ENCODE data around the gene EP400. TPM values are rescaled to one million over a fixed set of nuclear protein-coding genes. Genes with fewer than 3 reads are reported as not detected.

The EP400 gene
- total RNA-seq, 1 donor from 2014 or later: 55.2 TPM

DNA sequence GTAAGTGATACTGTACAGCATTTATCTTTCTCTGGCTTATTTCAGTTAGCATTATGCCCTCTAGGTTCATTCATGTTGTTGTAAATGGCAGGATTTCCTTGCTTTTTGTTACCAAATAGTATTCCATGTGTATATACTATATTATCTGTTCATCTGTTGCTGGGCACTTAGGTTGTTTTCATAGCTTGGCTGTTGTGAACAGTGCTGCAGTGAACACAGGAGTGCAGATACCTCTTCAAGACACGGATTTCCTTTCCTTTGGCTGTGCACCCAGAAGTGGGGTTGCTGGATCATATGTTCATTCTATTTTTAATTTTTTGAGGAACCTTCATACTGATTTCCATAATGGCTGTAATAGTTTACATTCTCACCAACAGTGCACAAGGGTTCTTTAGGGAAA, 21.5 kb downstream of the EP400 start:
- H3K9me3 Mint-ChIP-seq: no peaks in the 10 kb centered on the region
- TF ChIP-seq CTCF (conservative IDR thresholded peaks at IDR 0.05): no peak
- H3K27ac Mint-ChIP-seq: no peak overlapping the region
- peaks cover 16% of the 10 kb centered on the region for H3K36me3 Mint-ChIP-seq
- DNase-seq (ENCODE audit: extremely low spot score, unreplicated experiment): no peak
- H3K4me1 Mint-ChIP-seq (ENCODE audit: unreplicated experiment): no peaks in the 10 kb centered on the region
- H3K4me3 Mint-ChIP-seq: no peak overlapping the region
- H3K27me3 Mint-ChIP-seq: no peaks in the 10 kb centered on the region

DNA sequence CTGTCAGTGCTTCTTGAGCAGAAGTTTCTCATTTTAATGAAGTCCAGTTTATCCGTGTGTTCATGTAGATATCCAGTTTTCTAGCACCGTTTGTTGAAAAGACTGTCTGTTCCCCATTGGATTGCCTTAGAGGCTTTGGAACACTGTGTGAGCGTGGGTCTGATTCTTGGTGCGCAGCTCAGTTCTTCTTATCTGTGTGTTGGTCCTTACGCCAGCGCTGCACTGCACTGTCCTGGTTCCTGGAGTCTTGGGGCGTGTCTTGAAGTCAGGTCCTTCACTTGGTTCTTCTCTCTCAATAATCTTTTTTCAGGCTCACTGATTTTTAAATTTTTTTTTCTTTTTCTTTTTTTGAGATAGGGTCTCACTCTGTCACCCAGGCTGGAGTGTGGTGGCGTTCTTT, 25.5 kb downstream of the EP400 start:
- TF ChIP-seq CTCF (conservative IDR thresholded peaks at IDR 0.05): no peak
- no peak for DNase-seq (ENCODE audit: extremely low spot score, unreplicated experiment)
- peaks cover 18% of the 10 kb centered on the region for H3K36me3 Mint-ChIP-seq
- H3K9me3 Mint-ChIP-seq: no peaks in the 10 kb centered on the region
- no peaks in the 10 kb centered on the region for H3K4me1 Mint-ChIP-seq (ENCODE audit: unreplicated experiment)
- H3K27me3 Mint-ChIP-seq: no peaks in the 10 kb centered on the region
- H3K4me3 Mint-ChIP-seq: no peak overlapping the region
- no peak overlapping the region for H3K27ac Mint-ChIP-seq

DNA sequence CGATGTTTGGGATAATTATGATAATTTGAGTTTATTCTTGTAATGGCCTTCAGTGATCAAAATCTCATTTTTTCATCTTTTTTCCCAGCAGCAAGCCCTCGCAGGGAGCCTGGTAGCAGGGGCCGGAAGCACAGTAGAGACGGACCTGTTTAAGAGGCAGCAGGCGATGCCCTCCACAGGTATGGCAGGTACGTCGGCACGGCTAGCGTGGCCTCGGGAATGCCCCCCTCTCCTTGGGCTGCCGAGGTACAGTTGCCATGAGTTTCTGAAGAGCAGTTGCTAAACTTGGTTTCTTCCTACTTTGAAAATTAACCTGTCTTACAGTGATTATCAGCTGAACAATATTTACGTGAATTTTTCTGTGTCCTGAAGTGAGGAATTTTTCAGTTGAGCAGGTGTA, 29.9 kb downstream of the EP400 start:
- no peaks in the 10 kb centered on the region for H3K9me3 Mint-ChIP-seq
- peaks cover 8% of the 10 kb centered on the region for H3K36me3 Mint-ChIP-seq
- no peaks in the 10 kb centered on the region for H3K27me3 Mint-ChIP-seq
- DNase-seq (ENCODE audit: extremely low spot score, unreplicated experiment): no peak
- H3K4me1 Mint-ChIP-seq (ENCODE audit: unreplicated experiment): no peaks in the 10 kb centered on the region
- H3K4me3 Mint-ChIP-seq: no peak overlapping the region
- H3K27ac Mint-ChIP-seq: no peak overlapping the region
- TF ChIP-seq CTCF (conservative IDR thresholded peaks at IDR 0.05): no peak

DNA sequence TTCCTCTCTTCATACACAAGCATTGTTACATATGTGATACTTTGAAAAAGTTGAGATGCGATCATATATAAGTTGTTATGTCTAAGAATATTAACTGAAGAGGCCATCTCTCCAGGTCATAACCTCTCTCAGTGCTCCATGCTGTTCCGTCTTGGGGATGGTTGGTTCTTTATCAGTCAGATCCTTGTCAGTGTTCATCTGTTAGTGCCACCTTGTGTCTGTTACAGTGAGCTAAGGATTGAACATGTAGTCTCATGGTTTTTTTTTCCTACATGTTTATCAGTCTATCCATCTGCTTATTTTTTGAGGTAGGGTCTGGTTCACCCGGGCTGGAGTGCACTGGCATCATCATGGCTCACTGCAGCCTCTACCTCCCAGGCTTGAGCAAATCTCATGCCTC, 30.5 kb downstream of the EP400 start:
- H3K36me3 Mint-ChIP-seq: peaks cover 8% of the 10 kb centered on the region
- no peaks in the 10 kb centered on the region for H3K27me3 Mint-ChIP-seq
- no peaks in the 10 kb centered on the region for H3K9me3 Mint-ChIP-seq
- no peak for DNase-seq (ENCODE audit: extremely low spot score, unreplicated experiment)
- H3K4me1 Mint-ChIP-seq (ENCODE audit: unreplicated experiment): no peaks in the 10 kb centered on the region
- no peak for TF ChIP-seq CTCF (conservative IDR thresholded peaks at IDR 0.05)
- no peak overlapping the region for H3K27ac Mint-ChIP-seq
- no peak overlapping the region for H3K4me3 Mint-ChIP-seq

DNA sequence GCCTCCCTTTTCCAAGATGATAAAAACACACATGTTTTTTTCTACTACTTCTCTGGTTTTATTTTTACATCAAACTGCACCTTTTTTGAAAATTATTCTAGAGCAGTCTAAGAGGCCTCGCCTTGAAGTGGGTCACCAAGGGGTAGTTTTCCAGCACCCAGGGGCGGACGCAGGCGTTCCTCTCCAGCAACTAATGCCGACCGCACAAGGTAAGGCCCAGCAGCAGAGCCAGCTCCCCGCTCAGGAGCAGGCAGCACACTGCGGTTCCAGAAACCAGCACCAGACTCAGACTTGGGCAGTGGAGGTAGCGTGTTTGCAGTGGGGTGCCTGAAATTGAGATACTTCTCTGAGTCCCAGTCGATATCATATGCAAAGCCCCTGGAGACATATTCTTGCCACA, 31.6 kb downstream of the EP400 start:
- H3K27me3 Mint-ChIP-seq: no peaks in the 10 kb centered on the region
- peaks cover 4% of the 10 kb centered on the region for H3K36me3 Mint-ChIP-seq
- no peak overlapping the region for H3K27ac Mint-ChIP-seq
- H3K9me3 Mint-ChIP-seq: no peaks in the 10 kb centered on the region
- H3K4me3 Mint-ChIP-seq: no peak overlapping the region
- H3K4me1 Mint-ChIP-seq (ENCODE audit: unreplicated experiment): no peaks in the 10 kb centered on the region
- TF ChIP-seq CTCF (conservative IDR thresholded peaks at IDR 0.05): no peak
- no peak for DNase-seq (ENCODE audit: extremely low spot score, unreplicated experiment)

DNA sequence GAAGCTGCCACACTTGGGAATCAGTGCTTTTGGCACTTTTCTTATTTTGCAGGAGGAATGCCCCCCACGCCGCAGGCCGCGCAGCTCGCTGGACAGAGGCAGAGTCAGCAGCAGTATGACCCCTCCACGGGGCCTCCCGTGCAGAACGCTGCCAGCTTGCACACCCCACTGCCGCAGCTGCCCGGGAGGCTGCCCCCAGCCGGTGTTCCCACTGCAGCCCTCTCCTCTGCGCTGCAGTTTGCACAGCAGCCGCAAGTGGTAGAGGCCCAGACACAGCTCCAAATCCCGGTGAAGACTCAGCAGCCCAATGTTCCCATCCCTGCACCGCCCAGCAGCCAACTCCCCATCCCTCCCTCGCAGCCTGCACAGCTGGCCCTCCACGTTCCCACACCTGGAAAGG, 32.3 kb downstream of the EP400 start:
- Mint-ChIP-seq H3K27ac (no peak overlapping the region), H3K4me1 (ENCODE audit: unreplicated experiment) (no peaks in the 10 kb centered on the region), H3K4me3 (no peak overlapping the region), H3K9me3 (no peaks in the 10 kb centered on the region), H3K36me3 (peaks cover 10% of the 10 kb centered on the region), H3K27me3 (no peaks in the 10 kb centered on the region)
- no peak for DNase-seq (ENCODE audit: extremely low spot score, unreplicated experiment)
- no peak for TF ChIP-seq CTCF (conservative IDR thresholded peaks at IDR 0.05)

Measured in type B pancreatic cell (in vitro differentiated cells).